NCI-H345 treated with DMSO at 0.1 percent for 48 hours (cell line): ENCODE measurements around the gene CLEC3B.
"Not testable (repeated sequence)": the region's sequence is repeated elsewhere in the genome, so short reads cannot be mapped to it uniquely, and the experiment has no call there.

Source experiments
- DNase-seq: peaks from one replicate; lab custom pipeline; 2025; ENCODE audit not compliant: unreplicated experiment; lab: John Stamatoyannopoulos, UW

CLEC3B gene

GRCh38 chr3:45034612-45035252 lies 8.6 kb downstream of the CLEC3B start:
- DNase-seq, result no peak

DNA sequence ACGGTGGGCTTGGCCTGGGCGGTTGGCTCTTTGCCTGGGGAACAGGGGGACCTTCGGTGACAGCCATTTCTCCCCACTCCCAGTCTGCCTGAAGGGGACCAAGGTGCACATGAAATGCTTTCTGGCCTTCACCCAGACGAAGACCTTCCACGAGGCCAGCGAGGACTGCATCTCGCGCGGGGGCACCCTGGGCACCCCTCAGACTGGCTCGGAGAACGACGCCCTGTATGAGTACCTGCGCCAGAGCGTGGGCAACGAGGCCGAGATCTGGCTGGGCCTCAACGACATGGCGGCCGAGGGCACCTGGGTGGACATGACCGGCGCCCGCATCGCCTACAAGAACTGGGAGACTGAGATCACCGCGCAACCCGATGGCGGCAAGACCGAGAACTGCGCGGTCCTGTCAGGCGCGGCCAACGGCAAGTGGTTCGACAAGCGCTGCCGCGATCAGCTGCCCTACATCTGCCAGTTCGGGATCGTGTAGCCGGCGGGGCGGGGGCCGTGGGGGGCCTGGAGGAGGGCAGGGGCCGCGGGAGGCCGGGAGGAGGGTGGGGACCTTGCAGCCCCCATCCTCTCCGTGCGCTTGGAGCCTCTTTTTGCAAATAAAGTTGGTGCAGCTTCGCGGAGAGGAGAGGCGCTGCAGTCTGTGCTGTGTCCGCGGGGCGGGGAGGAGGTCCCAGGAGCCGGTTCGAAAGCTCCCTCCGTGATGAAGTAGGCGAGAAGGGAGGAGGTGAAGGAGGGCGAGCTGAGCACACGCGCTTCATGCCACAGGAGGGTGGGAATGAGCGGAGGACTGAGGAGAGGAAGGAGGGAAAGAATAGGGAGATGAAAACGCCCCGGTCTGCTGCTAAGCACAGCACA lies 9.6 kb downstream of the CLEC3B start:
- no peak for DNase-seq

- peak; percentile 80 for DNase-seq
Observed at GRCh38 chr3:45037720-45038455, 11.8 kb downstream of the CLEC3B start.

GRCh38 chr3:45041666-45042065 lies 15.6 kb downstream of the CLEC3B start:
- DNase-seq, result no peak

GRCh38 chr3:45042162-45042561 lies 16.1 kb downstream of the CLEC3B start:
- DNase-seq, result no peak

GRCh38 chr3:45043728-45044299 lies 17.7 kb downstream of the CLEC3B start:
- DNase-seq, result no peak

DNA sequence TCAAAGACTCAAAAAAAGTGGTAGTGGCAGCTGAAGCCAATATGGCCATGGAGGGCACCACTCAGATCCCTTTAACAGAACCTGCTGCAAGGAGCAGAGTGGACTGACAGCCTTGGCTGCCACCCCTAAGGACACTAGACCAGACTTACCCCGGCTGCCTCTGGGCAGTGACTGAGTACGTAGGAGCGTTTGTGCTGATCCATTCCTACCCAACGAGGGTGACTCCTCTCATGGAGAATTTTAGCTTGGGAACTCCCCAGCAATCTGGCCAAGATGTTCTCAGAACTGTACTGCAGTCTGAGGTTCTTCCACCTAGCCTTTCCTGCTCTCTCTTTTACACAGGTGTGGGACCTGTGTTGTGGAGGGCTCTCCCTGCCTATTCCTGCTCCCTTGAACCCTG lies 22.1 kb downstream of the CLEC3B start:
- no peak for DNase-seq

DNA sequence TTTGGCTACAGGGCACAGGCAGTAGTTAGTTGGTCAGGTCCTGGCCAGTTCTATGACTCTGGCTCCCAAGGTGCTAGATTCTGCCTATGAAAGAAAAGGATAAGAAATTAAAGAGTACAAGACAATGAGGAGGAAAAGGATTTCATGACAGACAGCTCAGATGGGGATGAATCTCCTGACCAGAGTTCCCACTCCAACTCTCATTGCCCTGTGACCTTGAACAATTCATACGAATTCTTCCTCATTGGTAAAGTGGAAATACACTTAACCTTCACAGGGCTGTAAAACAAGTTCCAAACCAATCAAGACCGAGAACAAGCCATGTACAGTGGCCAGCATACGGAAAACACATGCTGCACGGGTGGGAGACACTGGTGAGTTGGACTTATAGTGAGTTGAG lies 23.7 kb downstream of the CLEC3B start:
- no peak for DNase-seq

- DNase-seq, result no peak
Observed at GRCh38 chr3:45051685-45052084, 25.6 kb downstream of the CLEC3B start.

DNA sequence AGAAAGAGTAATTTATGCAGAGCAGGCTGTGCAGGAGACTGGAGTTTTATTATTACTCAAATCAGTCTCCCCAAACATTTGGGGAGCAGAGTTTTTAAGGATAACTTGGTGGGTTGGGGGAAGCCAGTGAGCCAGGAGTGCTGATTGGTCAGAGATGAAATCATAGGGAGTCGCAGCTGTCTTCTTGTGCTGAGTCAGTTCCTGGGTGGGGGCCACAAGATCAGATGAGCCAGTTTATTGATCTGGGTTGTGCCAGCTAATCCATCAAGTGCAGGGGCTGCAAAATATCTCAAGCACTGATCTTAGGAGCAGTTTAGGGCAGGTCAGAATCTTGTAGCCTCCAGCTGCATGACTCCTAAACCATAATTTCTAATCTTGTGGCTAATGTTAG lies 27.7 kb downstream of the CLEC3B start:
- not testable (repeated sequence) for DNase-seq

DNA sequence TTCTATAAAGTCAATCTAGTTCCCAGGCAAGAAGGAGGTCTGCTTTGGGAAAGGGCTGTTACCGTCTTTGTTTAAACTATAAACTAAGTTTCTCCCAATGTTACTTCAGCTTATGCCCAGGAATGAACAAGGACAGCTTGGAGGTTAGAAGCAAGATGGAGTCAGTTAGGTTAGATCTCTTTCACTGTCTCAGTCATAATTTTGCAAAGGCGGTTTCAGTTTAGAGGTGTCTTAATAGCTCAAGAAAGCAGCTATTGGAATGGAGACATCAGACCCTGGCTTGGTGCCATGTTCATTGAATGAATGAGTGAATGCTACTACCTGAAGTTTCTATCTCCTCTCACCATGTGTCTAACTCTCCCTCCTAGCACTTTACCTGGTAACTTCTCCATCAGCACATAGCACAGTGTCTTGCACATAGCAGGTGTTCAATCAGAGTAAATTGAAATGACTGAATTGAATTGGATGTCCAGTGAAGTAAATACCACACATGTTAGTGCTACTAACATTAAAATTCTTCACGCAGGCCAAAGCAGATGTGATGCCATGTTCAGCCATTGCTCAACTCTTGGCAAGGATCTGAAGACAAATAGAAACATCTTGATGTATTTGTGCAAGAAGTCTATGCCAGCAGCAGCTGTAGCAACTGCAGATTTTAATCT lies 28.2 kb downstream of the CLEC3B start:
- DNase-seq, result no peak

- DNase-seq, result no peak
Observed at GRCh38 chr3:45055032-45055410, 28.9 kb downstream of the CLEC3B start.

GRCh38 chr3:45055411-45056143 lies 29.5 kb downstream of the CLEC3B start:
- DNase-seq, result no peak

GRCh38 chr3:45056608-45057301 lies 30.7 kb downstream of the CLEC3B start:
- DNase-seq, result peak; percentile 12

GRCh38 chr3:45057557-45057956 lies 31.5 kb downstream of the CLEC3B start:
- no peak for DNase-seq

- no peak for DNase-seq
Observed at GRCh38 chr3:45059132-45059531, 33.0 kb downstream of the CLEC3B start.

- DNase-seq, result no peak
Observed at GRCh38 chr3:45060165-45060892, 34.2 kb downstream of the CLEC3B start.

DNA sequence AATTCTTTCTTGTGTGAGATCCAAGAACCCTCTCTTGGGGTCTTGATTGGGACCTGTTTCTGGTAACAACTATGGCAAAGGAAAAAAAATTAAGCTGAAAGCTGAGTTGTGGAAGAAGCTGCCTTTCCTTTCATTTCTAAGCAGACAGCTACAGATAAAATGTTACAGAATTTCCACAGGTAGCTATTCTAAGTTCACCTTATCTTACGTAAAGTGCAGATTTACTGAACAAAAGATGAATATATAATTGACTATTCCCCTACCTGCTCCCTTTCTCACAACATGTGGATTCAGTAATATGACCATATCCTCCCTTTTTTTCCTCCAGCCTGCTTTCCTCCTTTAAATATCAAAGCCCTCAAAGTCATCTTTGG lies 36.6 kb downstream of the CLEC3B start:
- DNase-seq, result no peak
